Esophagus squamous epithelium (tissue), 5 donors: ENCODE data around the gene NR0B2. TPM values are rescaled to one million over a fixed set of nuclear protein-coding genes. Genes with fewer than 3 reads are reported as not detected.

Source experiments
- DNase-seq: peaks from one replicate; lab custom pipeline; 2025; lab: John Stamatoyannopoulos, UW
- H3K27ac ChIP-seq, 4 donors: fragments of 200-600 bp; sonication (generic); one replicate each; pipeline ENCODE4 v1.5.1; 2016 to 2019; ENCODE audit warnings: mild to moderate bottlenecking in 1 of 4
- H3K27me3 ChIP-seq, 4 donors: fragments of 200-600 bp; sonication (generic); 1 replicate in 3 of 4; 2 replicates in 1 of 4; pipeline versions ENCODE4 v1.5.1 to v1.6.0; 2017 to 2021; ENCODE audit warnings: antibody characterized with exemption in 1 of 4
- H3K36me3 ChIP-seq, 3 donors: fragments of 200-600 bp; sonication (generic); one replicate each; pipeline ENCODE4 v1.5.1; 2016 to 2019
- H3K4me1 ChIP-seq, 3 donors: fragments of 200-600 bp; sonication (generic); one replicate each; pipeline ENCODE4 v1.5.1; 2017 to 2019
- H3K4me3 ChIP-seq, 4 donors: fragments of 200-600 bp; sonication (generic); 1 replicate in 3 of 4; 2 replicates in 1 of 4; pipeline ENCODE4 v1.5.1; 2016 to 2019; ENCODE audit warnings: mild to moderate bottlenecking in 2 of 4, moderate library complexity in 1 of 4
- H3K9me3 ChIP-seq, 3 donors: fragments of 200-600 bp; sonication (generic); one replicate each; pipeline ENCODE4 v1.5.1; 2016 to 2019
- CTCF ChIP-seq, 6 experiments: fragments of 450-650 bp in 4 of 6; fragments of 200-600 bp in 2 of 6; sonication (generic) in 2 of 6; IDR thresholded peaks; one replicate each; pipeline ENCODE4 v1.5.1; 2016 to 2019; ENCODE audit warnings: antibody characterized with exemption in 6 of 6, mild to moderate bottlenecking in 4 of 6, moderate library complexity in 4 of 6
- POLR2A ChIP-seq, 4 donors: fragments of 450-650 bp; IDR thresholded peaks; one replicate each; pipeline ENCODE4 v1.6.1; 2017; ENCODE audit warnings: antibody characterized with exemption in 4 of 4, mild to moderate bottlenecking in 4 of 4, moderate library complexity in 3 of 4
- WGBS, 2 donors: methylation state at CpG; one replicate each; pipeline ENCODE4 v1.1.5; 2018; 5-methylcytosine and 5-hydroxymethylcytosine counted together
- intact Hi-C: fragments of 100-400 bp; cut with DNase I; formaldehyde crosslinking; loops from one replicate; pipeline ENCODE4 v1.15.0; 2022
- total RNA-seq, 4 donors: library from RNA; depleted of rRNA; stranded (reverse); fragments of >200 nt; gene quantifications; one replicate each; pipeline ENCODE4 v1.1.0, GENCODE V29; 2016
- donor health status: DM: yes; HTN: yes; CAD: no.

The NR0B2 gene
- total RNA-seq, 4 donors from 2014 or later, result not detected

GRCh38 chr1:26861889-26862378 lies 51.8 kb downstream of the NR0B2 start:
- H3K27ac ChIP-seq, result peak overlapping the region; percentile 91 to 100 (median 98)
- H3K4me3 ChIP-seq, result peak overlapping the region; percentile 4 to 57 (median 10)
- intact Hi-C loops, result no loop called here
- no peak for DNase-seq
- H3K4me1 ChIP-seq, result peaks cover 16 to 83% (median 32%) of the 10 kb centered on the region in 3 donors
- no peaks in the 10 kb centered on the region for H3K27me3 ChIP-seq
- 53 to 54% methylated on average over 6 to 7 of the region's 7 CpGs for WGBS, 2 donors
- H3K36me3 ChIP-seq, result no peaks in the 10 kb centered on the region
- H3K9me3 ChIP-seq, result no peaks in the 10 kb centered on the region
- TF ChIP-seq POLR2A (IDR thresholded peaks at IDR 0.05), result peak in 1 of 4 donors; percentile 16
- no peak for TF ChIP-seq CTCF (IDR thresholded peaks at IDR 0.05)

Other genes starting within 250 kb of the NR0B2 start
- 10 to 100 TPM; 23.9 to 60.2 (median 43.5) TPM for gene ARID1A, start 218.0 kb downstream of the NR0B2 start, total RNA-seq
- 10 to 100 TPM in 3 of 4 donors, 1 to 10 TPM in 1; 9.9 to 20.9 (median 13.1) TPM for gene PIGV, start 126.0 kb downstream of the NR0B2 start, total RNA-seq
- gene ZDHHC18, start 87.3 kb downstream of the NR0B2 start, total RNA-seq, result 10 to 100 TPM; 24.5 to 34.4 (median 29.4) TPM
- 1,000 to 10,000 TPM; 1,060 to 2,609 (median 1,818) TPM for gene SFN, start 50.8 kb downstream of the NR0B2 start, total RNA-seq
- gene GPN2, start 23.7 kb downstream of the NR0B2 start, total RNA-seq, result 10 to 100 TPM in 2 of 4 donors, 1 to 10 TPM in 2; 4.9 to 10.8 (median 9.4) TPM
- gene GPATCH3, start 13.5 kb downstream of the NR0B2 start, total RNA-seq, result 10 to 100 TPM in 1 of 4 donors, 1 to 10 TPM in 3; 6.9 to 11.2 (median 7.6) TPM
- 10 to 100 TPM; 45.2 to 50.3 (median 46.1) TPM for gene NUDC, start 7.8 kb upstream of the NR0B2 start, total RNA-seq
- 10 to 100 TPM; 18.4 to 25.6 (median 19.6) TPM for gene KDF1, start 46.5 kb upstream of the NR0B2 start, total RNA-seq
- gene TRNP1, start 79.7 kb upstream of the NR0B2 start, total RNA-seq, result 100 to 1,000 TPM in 1 of 4 donors, 10 to 100 TPM in 3; 26.9 to 208 (median 64.5) TPM
- gene TENT5B, start 98.9 kb upstream of the NR0B2 start, total RNA-seq, result 100 to 1,000 TPM in 3 of 4 donors, 10 to 100 TPM in 1; 76.9 to 263 (median 112) TPM
- 10 to 100 TPM; 11.4 to 18.8 (median 16.6) TPM for gene SLC9A1, start 241.2 kb upstream of the NR0B2 start, total RNA-seq